ENCODE results near the gene PRRC2B.
"Not testable (repeated sequence)": the region's sequence is repeated elsewhere in the genome, so short reads cannot be mapped to it uniquely, and the experiment has no call there.

PRRC2B gene

GRCh38 chr9:131361202-131361833 is 32.6 kb upstream of the PRRC2B start:
- Histone ChIP-seq H3K27me3 (ENCODE audit: control insufficient read depth in 2 of 2, insufficient read depth in 2 of 2, low read length in 2 of 2) (no peaks in the 10 kb centered on the region), H3K9me3 (ENCODE audit: control insufficient read depth in 2 of 2, low read length in 2 of 2) (no peaks in the 10 kb centered on the region), H3K27ac (ENCODE audit: low read depth in 2 of 2, low read length in 2 of 2) (no peak overlapping the region), H3K9ac (ENCODE audit: low read depth in 1 of 2, low read length in 2 of 2) (no peak overlapping the region), H3K4me3 (ENCODE audit: low read length in 2 of 2) (no peak overlapping the region), H3K36me3 (ENCODE audit: control insufficient read depth in 2 of 2, insufficient read depth in 2 of 2, low read length in 2 of 2) (no peaks in the 10 kb centered on the region), H3K4me1 (ENCODE audit: control insufficient read depth in 2 of 2, insufficient read depth in 2 of 2, low read length in 2 of 2) (peaks cover 0 to 2% of the 10 kb centered on the region in 2 donors)

DNA sequence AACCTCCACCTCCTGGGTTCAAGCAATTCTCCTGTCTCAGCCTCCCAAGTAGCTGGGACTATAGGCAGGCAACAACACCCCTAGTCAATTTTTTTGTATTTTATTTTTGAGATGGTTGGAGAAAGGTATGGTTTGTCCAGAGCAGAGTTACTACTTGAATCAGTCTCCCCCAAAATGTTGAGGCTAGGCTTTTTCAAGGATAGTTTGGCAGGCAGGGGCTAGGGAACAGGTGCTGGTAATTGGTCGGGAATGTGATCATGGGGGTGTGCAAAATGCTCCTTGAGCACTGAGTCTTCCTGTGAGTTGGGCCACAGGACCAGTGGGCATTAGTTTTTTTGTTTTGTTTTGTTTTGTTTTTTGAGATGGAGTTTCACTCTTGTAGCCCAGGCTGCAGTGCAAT is 28.3 kb upstream of the PRRC2B start:
- no peaks in the 10 kb centered on the region for H3K36me3 ChIP-seq (ENCODE audit: control insufficient read depth in 2 of 2, insufficient read depth in 2 of 2, low read length in 2 of 2)
- H3K4me1 ChIP-seq (ENCODE audit: control insufficient read depth in 2 of 2, insufficient read depth in 2 of 2, low read length in 2 of 2) = peaks cover 2 to 3% of the 10 kb centered on the region in 2 donors
- no peaks in the 10 kb centered on the region for H3K27me3 ChIP-seq (ENCODE audit: control insufficient read depth in 2 of 2, insufficient read depth in 2 of 2, low read length in 2 of 2)
- H3K9me3 ChIP-seq (ENCODE audit: control insufficient read depth in 2 of 2, low read length in 2 of 2) = no peaks in the 10 kb centered on the region
- H3K4me3 ChIP-seq (ENCODE audit: low read length in 2 of 2) = no peak overlapping the region
- H3K9ac ChIP-seq (ENCODE audit: low read depth in 1 of 2, low read length in 2 of 2) = no peak overlapping the region
- no peak overlapping the region for H3K27ac ChIP-seq (ENCODE audit: low read depth in 2 of 2, low read length in 2 of 2)

GRCh38 chr9:131366761-131367401 is 27.0 kb upstream of the PRRC2B start:
- Histone ChIP-seq H3K4me1 (ENCODE audit: control insufficient read depth in 2 of 2, insufficient read depth in 2 of 2, low read length in 2 of 2) (peaks cover 0 to 3% of the 10 kb centered on the region in 2 donors), H3K27me3 (ENCODE audit: control insufficient read depth in 2 of 2, insufficient read depth in 2 of 2, low read length in 2 of 2) (no peaks in the 10 kb centered on the region), H3K27ac (ENCODE audit: low read depth in 2 of 2, low read length in 2 of 2) (no peak overlapping the region), H3K4me3 (ENCODE audit: low read length in 2 of 2) (no peak overlapping the region), H3K9ac (ENCODE audit: low read depth in 1 of 2, low read length in 2 of 2) (no peak overlapping the region), H3K36me3 (ENCODE audit: control insufficient read depth in 2 of 2, insufficient read depth in 2 of 2, low read length in 2 of 2) (no peaks in the 10 kb centered on the region), H3K9me3 (ENCODE audit: control insufficient read depth in 2 of 2, low read length in 2 of 2) (no peaks in the 10 kb centered on the region)

DNA sequence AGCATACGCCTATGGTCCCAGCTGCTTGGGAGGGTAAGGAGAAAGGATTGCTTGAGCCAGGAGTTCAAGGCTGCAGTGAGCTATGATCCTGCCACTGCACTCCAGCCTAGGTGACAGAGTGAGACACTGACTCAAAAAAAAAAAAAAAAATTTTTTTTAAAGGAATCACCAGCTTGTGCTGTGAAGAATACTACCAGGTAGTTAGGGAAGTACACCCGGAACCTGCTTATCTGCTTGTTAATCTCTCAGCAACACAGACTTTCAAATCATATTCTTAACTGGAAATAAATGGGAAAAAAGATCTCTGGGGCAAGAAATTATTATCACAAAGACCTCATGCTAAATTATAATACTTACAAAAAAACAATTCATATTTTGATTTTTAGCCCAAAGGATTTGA is 26.4 kb upstream of the PRRC2B start:
- no peak overlapping the region for H3K9ac ChIP-seq (ENCODE audit: low read depth in 1 of 2, low read length in 2 of 2)
- no peaks in the 10 kb centered on the region for H3K36me3 ChIP-seq (ENCODE audit: control insufficient read depth in 2 of 2, insufficient read depth in 2 of 2, low read length in 2 of 2)
- H3K4me1 ChIP-seq (ENCODE audit: control insufficient read depth in 2 of 2, insufficient read depth in 2 of 2, low read length in 2 of 2) = peaks cover under 1 to 6% of the 10 kb centered on the region in 2 donors
- H3K27me3 ChIP-seq (ENCODE audit: control insufficient read depth in 2 of 2, insufficient read depth in 2 of 2, low read length in 2 of 2) = no peaks in the 10 kb centered on the region
- H3K4me3 ChIP-seq (ENCODE audit: low read length in 2 of 2) = no peak overlapping the region
- H3K27ac ChIP-seq (ENCODE audit: low read depth in 2 of 2, low read length in 2 of 2) = no peak overlapping the region
- H3K9me3 ChIP-seq (ENCODE audit: control insufficient read depth in 2 of 2, low read length in 2 of 2) = no peaks in the 10 kb centered on the region

GRCh38 chr9:131370638-131371037 is 23.2 kb upstream of the PRRC2B start:
- Histone ChIP-seq H3K9me3 (ENCODE audit: control insufficient read depth in 2 of 2, low read length in 2 of 2) (no peaks in the 10 kb centered on the region), H3K36me3 (ENCODE audit: control insufficient read depth in 2 of 2, insufficient read depth in 2 of 2, low read length in 2 of 2) (no peaks in the 10 kb centered on the region), H3K9ac (ENCODE audit: low read depth in 1 of 2, low read length in 2 of 2) (no peak overlapping the region), H3K4me1 (ENCODE audit: control insufficient read depth in 2 of 2, insufficient read depth in 2 of 2, low read length in 2 of 2) (peaks cover 7 to 8% of the 10 kb centered on the region in 2 donors), H3K27me3 (ENCODE audit: control insufficient read depth in 2 of 2, insufficient read depth in 2 of 2, low read length in 2 of 2) (no peaks in the 10 kb centered on the region), H3K27ac (ENCODE audit: low read depth in 2 of 2, low read length in 2 of 2) (no peak overlapping the region), H3K4me3 (ENCODE audit: low read length in 2 of 2) (no peak overlapping the region)

DNA sequence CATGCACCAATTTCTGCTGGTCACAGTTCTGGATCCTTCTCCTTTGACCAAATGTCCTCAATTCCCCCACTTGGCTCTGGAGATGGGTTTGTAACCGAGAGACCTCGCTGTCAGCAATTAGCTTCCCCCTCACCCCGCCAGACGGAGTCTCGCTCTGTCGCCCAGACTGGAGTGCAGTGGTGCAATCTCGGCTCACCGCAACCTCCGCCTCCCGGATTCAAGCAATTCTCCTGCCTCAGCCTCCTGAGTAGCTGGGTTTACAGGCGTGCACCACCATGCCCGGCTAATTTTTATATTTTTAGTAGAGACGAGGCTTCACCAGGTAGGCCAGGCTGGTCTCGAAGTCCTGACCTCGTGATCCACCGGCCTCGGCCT is 21.3 kb upstream of the PRRC2B start:
- peak overlapping the region; percentile 89 to 96 for H3K27ac ChIP-seq (ENCODE audit: low read depth in 2 of 2, low read length in 2 of 2)
- H3K4me1 ChIP-seq (ENCODE audit: control insufficient read depth in 2 of 2, insufficient read depth in 2 of 2, low read length in 2 of 2); H3K27me3 ChIP-seq (ENCODE audit: control insufficient read depth in 2 of 2, insufficient read depth in 2 of 2, low read length in 2 of 2); H3K36me3 ChIP-seq (ENCODE audit: control insufficient read depth in 2 of 2, insufficient read depth in 2 of 2, low read length in 2 of 2); H3K9me3 ChIP-seq (ENCODE audit: control insufficient read depth in 2 of 2, low read length in 2 of 2): not testable (repeated sequence)
- peak overlapping the region; percentile 73 to 94 for H3K9ac ChIP-seq (ENCODE audit: low read depth in 1 of 2, low read length in 2 of 2)
- H3K4me3 ChIP-seq (ENCODE audit: low read length in 2 of 2) = peak overlapping the region; percentile 89 to 92

- H3K4me1 ChIP-seq (ENCODE audit: control insufficient read depth in 2 of 2, insufficient read depth in 2 of 2, low read length in 2 of 2); H3K9ac ChIP-seq (ENCODE audit: low read depth in 1 of 2, low read length in 2 of 2): not testable (repeated sequence)
Observed at GRCh38 chr9:131374638-131375037, 19.2 kb upstream of the PRRC2B start.

DNA sequence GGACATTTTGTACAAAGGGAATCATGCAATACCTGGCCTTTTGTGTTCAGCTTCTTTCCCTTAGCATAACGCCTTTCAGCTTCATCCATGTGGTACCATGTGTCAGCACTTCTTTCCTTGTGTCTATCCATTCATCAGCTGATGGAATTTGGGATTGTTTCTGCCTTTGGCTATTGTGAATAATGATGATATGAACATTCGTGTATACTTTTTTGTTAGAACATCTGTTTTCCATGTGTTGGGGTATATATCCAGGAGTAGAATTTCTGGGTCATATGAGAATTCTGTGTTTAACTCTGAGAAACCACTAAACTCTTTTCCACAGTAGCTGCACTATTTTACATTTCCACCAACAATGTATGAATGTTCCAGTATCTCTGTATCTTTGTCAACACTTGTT is 14.8 kb upstream of the PRRC2B start:
- H3K4me3 ChIP-seq (ENCODE audit: low read length in 2 of 2) = no peak overlapping the region
- no peak overlapping the region for H3K27ac ChIP-seq (ENCODE audit: low read depth in 2 of 2, low read length in 2 of 2)

More at GRCh38 chr9:131374638-131375037, 19.2 kb upstream of the PRRC2B start:
- H3K27me3 ChIP-seq (ENCODE audit: control insufficient read depth in 2 of 2, insufficient read depth in 2 of 2, low read length in 2 of 2); H3K9me3 ChIP-seq (ENCODE audit: control insufficient read depth in 2 of 2, low read length in 2 of 2); H3K4me3 ChIP-seq (ENCODE audit: low read length in 2 of 2); H3K36me3 ChIP-seq (ENCODE audit: control insufficient read depth in 2 of 2, insufficient read depth in 2 of 2, low read length in 2 of 2); H3K27ac ChIP-seq (ENCODE audit: low read depth in 2 of 2, low read length in 2 of 2): not testable (repeated sequence)

GRCh38 chr9:131382850-131383729 is 10.8 kb upstream of the PRRC2B start:
- Histone ChIP-seq H3K4me3 (ENCODE audit: low read length in 2 of 2) (no peak overlapping the region), H3K4me1 (ENCODE audit: control insufficient read depth in 2 of 2, insufficient read depth in 2 of 2, low read length in 2 of 2) (no peaks in the 10 kb centered on the region), H3K27me3 (ENCODE audit: control insufficient read depth in 2 of 2, insufficient read depth in 2 of 2, low read length in 2 of 2) (no peaks in the 10 kb centered on the region), H3K27ac (ENCODE audit: low read depth in 2 of 2, low read length in 2 of 2) (peak overlapping the region in 1 of 2 donors; percentile 0), H3K36me3 (ENCODE audit: control insufficient read depth in 2 of 2, insufficient read depth in 2 of 2, low read length in 2 of 2) (no peaks in the 10 kb centered on the region), H3K9ac (ENCODE audit: low read depth in 1 of 2, low read length in 2 of 2) (no peak overlapping the region), H3K9me3 (ENCODE audit: control insufficient read depth in 2 of 2, low read length in 2 of 2) (no peaks in the 10 kb centered on the region)

More for the DNA sequence above, 14.8 kb upstream of the PRRC2B start:
- Histone ChIP-seq H3K27me3 (ENCODE audit: control insufficient read depth in 2 of 2, insufficient read depth in 2 of 2, low read length in 2 of 2) (no peaks in the 10 kb centered on the region), H3K4me1 (ENCODE audit: control insufficient read depth in 2 of 2, insufficient read depth in 2 of 2, low read length in 2 of 2) (no peaks in the 10 kb centered on the region), H3K9ac (ENCODE audit: low read depth in 1 of 2, low read length in 2 of 2) (no peak overlapping the region), H3K9me3 (ENCODE audit: control insufficient read depth in 2 of 2, low read length in 2 of 2) (no peaks in the 10 kb centered on the region), H3K36me3 (ENCODE audit: control insufficient read depth in 2 of 2, insufficient read depth in 2 of 2, low read length in 2 of 2) (no peaks in the 10 kb centered on the region)

DNA sequence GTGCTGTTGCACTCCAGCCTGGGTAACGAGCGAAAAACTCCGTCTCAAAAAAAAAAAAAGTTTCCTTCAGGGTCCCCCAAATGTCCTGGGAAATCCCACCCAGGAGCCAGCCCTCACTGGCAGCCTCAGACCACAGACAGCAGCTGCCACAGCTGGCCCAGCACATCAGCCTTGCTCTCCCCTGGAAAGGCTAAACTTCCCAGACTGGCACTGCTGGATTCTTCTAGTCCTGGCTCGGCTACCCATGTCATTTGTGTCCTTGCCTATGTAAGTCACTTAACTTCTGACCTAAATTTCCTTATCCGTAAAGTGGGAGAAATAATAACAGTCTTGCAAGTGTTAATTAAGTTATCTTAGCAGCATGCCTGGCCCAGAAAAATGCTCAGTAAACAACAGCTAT is 8.6 kb upstream of the PRRC2B start:
- Histone ChIP-seq H3K27ac (ENCODE audit: low read depth in 2 of 2, low read length in 2 of 2) (no peak overlapping the region), H3K9ac (ENCODE audit: low read depth in 1 of 2, low read length in 2 of 2) (no peak overlapping the region), H3K27me3 (ENCODE audit: control insufficient read depth in 2 of 2, insufficient read depth in 2 of 2, low read length in 2 of 2) (no peaks in the 10 kb centered on the region), H3K36me3 (ENCODE audit: control insufficient read depth in 2 of 2, insufficient read depth in 2 of 2, low read length in 2 of 2) (no peaks in the 10 kb centered on the region), H3K4me3 (ENCODE audit: low read length in 2 of 2) (no peak overlapping the region), H3K9me3 (ENCODE audit: control insufficient read depth in 2 of 2, low read length in 2 of 2) (no peaks in the 10 kb centered on the region), H3K4me1 (ENCODE audit: control insufficient read depth in 2 of 2, insufficient read depth in 2 of 2, low read length in 2 of 2) (no peaks in the 10 kb centered on the region)

Measured in mucosa of rectum (tissue), 2 donors.